GM21367 (cell line): ENCODE measurements around the gene PTPN5.
A peak's percentile ranks its signal among the peaks of the same experiment; 100 is the strongest.

Experiments
- ATAC-seq: cut with Tn5 transposase; IDR thresholded peaks from one replicate; pipeline ENCODE4 v1.9.1; 2021; ENCODE audit not compliant: unreplicated experiment

The PTPN5 gene

GRCh38 chr11:18773681-18774080 lies 17.9 kb downstream of the PTPN5 start:
- no peak for ATAC-seq

GRCh38 chr11:18773104-18773503 lies 18.5 kb downstream of the PTPN5 start:
- ATAC-seq, result no peak

- ATAC-seq, result no peak
These were observed 19.4 kb downstream of the PTPN5 start for GRCh38 chr11:18772211-18772610.

GRCh38 chr11:18771266-18772035 lies 20.1 kb downstream of the PTPN5 start:
- no peak for ATAC-seq

GRCh38 chr11:18770479-18771125 lies 21.0 kb downstream of the PTPN5 start:
- no peak for ATAC-seq

- peak; percentile 29 for ATAC-seq
These were observed 21.7 kb downstream of the PTPN5 start for GRCh38 chr11:18769802-18770456.

GRCh38 chr11:18768978-18769377 lies 22.6 kb downstream of the PTPN5 start:
- ATAC-seq, result no peak

- ATAC-seq, result peak; percentile 92
These were observed 23.1 kb downstream of the PTPN5 start for GRCh38 chr11:18768472-18768901.

- no peak for ATAC-seq
These were observed 25.6 kb downstream of the PTPN5 start for GRCh38 chr11:18766015-18766414.

- ATAC-seq, result no peak
These were observed 26.0 kb downstream of the PTPN5 start for GRCh38 chr11:18765554-18765953.

- no peak for ATAC-seq
These were observed 29.9 kb downstream of the PTPN5 start for GRCh38 chr11:18761741-18762140.

GRCh38 chr11:18761144-18761543 lies 30.5 kb downstream of the PTPN5 start:
- no peak for ATAC-seq

GRCh38 chr11:18757811-18758210 lies 33.8 kb downstream of the PTPN5 start:
- ATAC-seq, result no peak

- ATAC-seq, result no peak
These were observed 34.7 kb downstream of the PTPN5 start for GRCh38 chr11:18756889-18757288.

GRCh38 chr11:18754308-18754707 lies 37.3 kb downstream of the PTPN5 start:
- no peak for ATAC-seq

- ATAC-seq, result no peak
These were observed 39.1 kb downstream of the PTPN5 start for GRCh38 chr11:18752502-18752901.

- no peak for ATAC-seq
These were observed 40.7 kb downstream of the PTPN5 start for GRCh38 chr11:18750944-18751343.

GRCh38 chr11:18749681-18750319 lies 41.8 kb downstream of the PTPN5 start:
- ATAC-seq, result no peak

GRCh38 chr11:18748766-18749365 lies 42.7 kb downstream of the PTPN5 start:
- ATAC-seq, result no peak

GRCh38 chr11:18745251-18745650 lies 46.3 kb downstream of the PTPN5 start:
- no peak for ATAC-seq

- no peak for ATAC-seq
These were observed 47.6 kb downstream of the PTPN5 start for GRCh38 chr11:18743900-18744514.
